Smooth muscle cell (in vitro differentiated cells): Measurements from ENCODE around the gene FUOM. TPM values are rescaled to one million over a fixed set of nuclear protein-coding genes. Genes with fewer than 3 reads are reported as not detected.

Source experiments
- DNase-seq: peaks from one replicate; lab custom pipeline; 2025; ENCODE audit not compliant: unreplicated experiment; lab: John Stamatoyannopoulos, UW
- H2AFZ ChIP-seq: fragments of 200-600 bp; sonication (generic); 2 replicates; pipeline ENCODE4 v1.6.0; 2016; ENCODE audit warnings: antibody characterized with exemption, low read depth, mild to moderate bottlenecking
- H3F3A ChIP-seq: fragments of 200-600 bp; sonication (generic); 2 replicates; pipeline ENCODE4 v1.6.0; 2017; ENCODE audit warnings: antibody characterized with exemption, low read depth
- H3K27ac ChIP-seq: fragments of 200-600 bp; sonication (generic); 2 replicates; pipeline ENCODE4 v1.5.1; 2016; ENCODE audit warnings: low read depth, mild to moderate bottlenecking
- H3K27me3 ChIP-seq: fragments of 200-600 bp; sonication (generic); 2 replicates; pipeline ENCODE4 v1.6.1; 2016; ENCODE audit warnings: low read depth, mild to moderate bottlenecking
- H3K36me3 ChIP-seq: fragments of 200-600 bp; sonication (generic); 2 replicates; pipeline ENCODE4 v1.5.1; 2016; ENCODE audit warnings: low read depth
- H3K4me1 ChIP-seq: fragments of 200-600 bp; sonication (generic); 2 replicates; pipeline ENCODE4 v1.5.1; 2016; ENCODE audit warnings: low read depth
- H3K4me2 ChIP-seq: fragments of 200-600 bp; sonication (generic); 2 replicates; pipeline ENCODE4 v1.6.0; 2016; ENCODE audit warnings: mild to moderate bottlenecking
- H3K4me3 ChIP-seq: fragments of 200-600 bp; sonication (generic); 2 replicates; pipeline ENCODE4 v1.5.1; 2016; ENCODE audit warnings: mild to moderate bottlenecking
- H3K79me2 ChIP-seq: fragments of 200-600 bp; sonication (generic); 2 replicates; pipeline ENCODE4 v1.6.0; 2016; ENCODE audit warnings: low read depth, mild to moderate bottlenecking
- H3K9ac ChIP-seq: fragments of 200-600 bp; sonication (generic); 2 replicates; pipeline ENCODE4 v1.6.0; 2016; ENCODE audit warnings: low read depth
- H3K9me3 ChIP-seq: fragments of 200-600 bp; sonication (generic); replicated peaks from 2 replicates; pipeline ENCODE4 v1.5.1; 2016; ENCODE audit warnings: low read depth
- H4K20me1 ChIP-seq: fragments of 200-600 bp; sonication (generic); 2 replicates; pipeline ENCODE4 v1.6.0; 2016; ENCODE audit warnings: low read depth
- CTCF ChIP-seq: fragments of 200-600 bp; sonication (generic); IDR thresholded peaks from 2 replicates; pipeline ENCODE4 v1.5.1; 2017; ENCODE audit warnings: borderline replicate concordance, mild to moderate bottlenecking, antibody characterized with exemption; ENCODE audit not compliant: insufficient read depth, poor library complexity, severe bottlenecking
- WGBS: methylation state at CpG from one replicate; pipeline ENCODE4 v1.1.7; 2016; ENCODE audit warnings: low lambda C conversion rate; 5-methylcytosine and 5-hydroxymethylcytosine counted together
- polyA plus RNA-seq: library from polyadenylated mRNA; unstranded; fragments of >200 nt; fragmentation: Nextera tagmentation; extraction: Ambion mirVana; gene quantifications from 2 replicates; pipeline ENCODE4 v1.2.1, GENCODE V29; 2016
- total RNA-seq: library from RNA; depleted of rRNA; stranded (reverse); fragments of >200 nt; gene quantifications from 2 replicates; pipeline ENCODE4 v1.2.3, GENCODE V29; 2014

Gene FUOM
- total and polyA plus RNA-seq, 2 experiments from 2014 or later, result 19.5 to 46.7 TPM

GRCh38 chr10:133313192-133313591 is 44.6 kb downstream of the FUOM start:
- H2AFZ ChIP-seq, result no peak overlapping the region
- no peaks in the 10 kb centered on the region for H3K9me3 ChIP-seq
- no peak overlapping the region for H3K4me3 ChIP-seq
- 96% methylated on average over 4 of the region's 4 CpGs for WGBS
- H3K27me3 ChIP-seq, result no peaks in the 10 kb centered on the region
- H3K79me2 ChIP-seq, result peaks cover 3% of the 10 kb centered on the region
- no peak for TF ChIP-seq CTCF
- no peak overlapping the region for H3K27ac ChIP-seq
- DNase-seq, result no peak
- H4K20me1 ChIP-seq, result peaks cover 5% of the 10 kb centered on the region
- no peak overlapping the region for H3K4me2 ChIP-seq
- H3K9ac ChIP-seq, result no peak overlapping the region
- H3F3A ChIP-seq, result no peaks in the 10 kb centered on the region
- H3K4me1 ChIP-seq, result no peaks in the 10 kb centered on the region
- no peaks in the 10 kb centered on the region for H3K36me3 ChIP-seq

- Histone ChIP-seq H3K4me3 (no peak overlapping the region), H3K9ac (no peak overlapping the region), H3K27ac (no peak overlapping the region), H4K20me1 (peaks cover 8% of the 10 kb centered on the region), H3K4me1 (no peaks in the 10 kb centered on the region), H3F3A (no peaks in the 10 kb centered on the region), H3K4me2 (no peak overlapping the region), H3K9me3 (no peaks in the 10 kb centered on the region), H3K79me2 (peaks cover 7% of the 10 kb centered on the region), H3K36me3 (no peaks in the 10 kb centered on the region), H2AFZ (no peak overlapping the region), H3K27me3 (no peaks in the 10 kb centered on the region)
- no peak for TF ChIP-seq CTCF
- DNase-seq, result no peak
- WGBS, result 91% methylated on average over 9 of the region's 9 CpGs
Measured at GRCh38 chr10:133312769-133313145, 45.1 kb downstream of the FUOM start.

GRCh38 chr10:133312016-133312768 is 45.6 kb downstream of the FUOM start:
- WGBS, result 96% methylated on average over 23 of the region's 23 CpGs
- no peak for TF ChIP-seq CTCF
- Histone ChIP-seq H3K9ac (no peak overlapping the region), H3F3A (no peaks in the 10 kb centered on the region), H3K4me1 (peaks cover 6% of the 10 kb centered on the region), H3K9me3 (no peaks in the 10 kb centered on the region), H3K79me2 (peaks cover 13% of the 10 kb centered on the region), H3K4me3 (no peak overlapping the region), H2AFZ (no peak overlapping the region), H3K4me2 (no peak overlapping the region), H4K20me1 (peaks cover 13% of the 10 kb centered on the region), H3K36me3 (no peaks in the 10 kb centered on the region), H3K27ac (no peak overlapping the region), H3K27me3 (no peaks in the 10 kb centered on the region)
- DNase-seq, result no peak

- peaks cover 6% of the 10 kb centered on the region for H3K4me1 ChIP-seq
- H3K27me3 ChIP-seq, result no peaks in the 10 kb centered on the region
- no peak for TF ChIP-seq CTCF
- peaks cover 19% of the 10 kb centered on the region for H3K79me2 ChIP-seq
- H3K4me3 ChIP-seq, result no peak overlapping the region
- H3K9ac ChIP-seq, result no peak overlapping the region
- no peaks in the 10 kb centered on the region for H3K36me3 ChIP-seq
- H2AFZ ChIP-seq, result no peak overlapping the region
- no peak overlapping the region for H3K4me2 ChIP-seq
- H3F3A ChIP-seq, result no peaks in the 10 kb centered on the region
- peaks cover 19% of the 10 kb centered on the region for H4K20me1 ChIP-seq
- 94% methylated on average over 10 of the region's 10 CpGs for WGBS
- no peak for DNase-seq
- no peak overlapping the region for H3K27ac ChIP-seq
- H3K9me3 ChIP-seq, result no peaks in the 10 kb centered on the region
Measured at GRCh38 chr10:133311570-133311969, 46.2 kb downstream of the FUOM start.
